Embryonic facial prominence (tissue), 1 donor: ENCODE data around the gene ACTC1.
A peak's percentile ranks its signal among the peaks of the same experiment; 100 is the strongest.

Experiments
- DNase-seq: peaks from one replicate; pipeline ENCODE4 v3.0.0-alpha.2; 2016; ENCODE audit errors: extremely low spot score

Gene ACTC1

GRCh38 chr15:34759347-34759746 lies 36.0 kb downstream of the ACTC1 start:
- DNase-seq = no peak

DNA sequence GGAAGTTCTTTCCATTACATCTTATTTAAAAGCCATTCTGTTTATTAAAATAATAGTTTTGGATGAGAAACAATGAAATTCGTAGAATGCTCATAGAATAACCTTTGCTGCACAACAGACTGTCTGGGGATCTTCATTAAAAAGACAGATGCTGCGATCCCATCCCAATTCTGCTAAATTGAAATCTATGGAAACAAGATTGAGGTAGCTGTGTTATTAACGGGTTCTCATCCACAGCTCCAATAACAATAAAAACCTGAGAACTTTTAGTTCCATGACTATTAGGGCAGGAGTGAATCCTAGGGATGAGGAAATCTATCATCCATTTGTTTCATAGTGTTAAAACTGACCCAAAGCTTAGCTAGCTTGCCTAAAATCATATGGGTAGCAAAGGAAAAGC lies 38.1 kb downstream of the ACTC1 start:
- no peak for DNase-seq

DNA sequence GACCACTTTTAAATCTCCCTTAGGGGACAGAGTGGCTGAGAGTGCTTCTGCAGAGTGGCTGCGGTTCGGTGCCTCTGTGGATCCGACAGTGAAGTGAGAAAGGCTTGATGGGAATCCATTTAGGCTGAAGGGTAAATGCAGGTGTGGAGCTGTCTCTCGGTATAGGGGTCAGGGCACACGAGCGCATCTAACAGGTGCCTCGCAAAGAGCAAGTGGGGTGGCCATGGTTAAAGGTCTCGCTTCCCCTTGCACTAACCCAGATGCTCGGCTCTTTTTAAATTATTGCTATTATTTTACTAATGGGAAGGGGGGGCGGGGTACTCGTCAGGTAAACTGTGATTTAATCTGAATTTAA lies 40.0 kb downstream of the ACTC1 start:
- no peak for DNase-seq

GRCh38 chr15:34754674-34755418 lies 40.5 kb downstream of the ACTC1 start, which contains the start of gene GJD2:
Gene GJD2 (minus strand): TSS chr15:34754998. CDS start chr15:34754488, 510 bp downstream.
- DNase-seq = no peak

GRCh38 chr15:34754171-34754601 lies 41.2 kb downstream of the ACTC1 start:
- no peak for DNase-seq

DNA sequence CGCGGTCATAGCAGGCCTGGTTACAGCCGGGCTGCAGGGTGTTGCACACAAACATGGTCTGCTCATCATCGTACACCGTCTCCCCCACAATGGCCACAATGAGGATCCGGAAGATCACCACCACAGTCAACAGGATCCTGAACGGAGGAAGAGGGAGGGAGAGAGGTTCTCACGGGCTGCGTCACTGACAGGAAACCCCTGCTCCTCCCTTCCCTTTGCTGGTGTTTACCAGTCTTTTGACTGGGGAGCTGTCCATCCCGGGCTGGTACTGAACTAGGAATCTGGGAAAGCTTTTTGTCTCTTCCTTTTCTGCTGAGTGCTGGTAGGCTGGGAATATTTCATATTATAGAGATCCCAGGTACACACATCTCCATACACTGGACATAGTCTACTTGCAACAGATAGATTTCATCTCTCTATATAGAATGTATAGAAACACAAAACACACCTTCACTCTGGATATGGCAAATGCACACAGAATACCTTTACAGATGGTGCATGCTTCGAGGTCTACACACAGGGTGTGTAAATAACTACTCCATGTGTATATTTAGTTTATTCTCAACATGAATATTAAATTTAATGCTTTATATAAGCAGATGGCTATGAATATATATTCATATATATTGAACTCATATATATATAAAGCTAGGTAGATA lies 42.0 kb downstream of the ACTC1 start:
- DNase-seq = peak; percentile 53

DNA sequence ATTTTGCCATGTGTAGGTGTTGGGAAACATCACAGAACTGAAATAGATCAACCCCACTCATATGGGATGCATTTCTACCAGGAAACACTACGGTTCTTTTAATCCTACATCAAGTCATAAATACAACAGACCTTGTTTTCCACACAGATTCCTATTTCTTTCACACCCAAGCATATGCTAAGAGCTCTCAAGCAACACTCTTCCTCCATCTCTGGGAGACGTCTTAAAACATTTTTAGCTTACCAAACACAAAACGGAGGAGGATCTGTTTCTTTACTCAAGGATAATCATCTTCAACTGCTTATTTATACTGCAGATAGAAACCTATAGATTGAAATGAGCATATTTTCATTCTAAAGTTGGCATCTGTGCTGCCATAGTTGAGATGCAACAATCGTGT lies 45.7 kb downstream of the ACTC1 start:
- no peak for DNase-seq
